Measurements from ENCODE around the gene E2F3. TPM values are rescaled to one million over a fixed set of nuclear protein-coding genes. Genes with fewer than 3 reads are reported as not detected.
"Not testable (repeated sequence)": the region's sequence is repeated elsewhere in the genome, so short reads cannot be mapped to it uniquely, and the experiment has no call there.

E2F3 gene
- total RNA-seq, 1 donor from 2014 or later = 8.3 TPM

- DNase-seq = no peak
Measured at GRCh38 chr6:20467437-20467836, 65.8 kb downstream of the E2F3 start.

- DNase-seq = no peak
Measured at GRCh38 chr6:20468209-20468608, 66.5 kb downstream of the E2F3 start.

- DNase-seq = no peak
Measured at GRCh38 chr6:20472748-20473147, 71.1 kb downstream of the E2F3 start.

GRCh38 chr6:20473518-20473917 is 71.8 kb downstream of the E2F3 start:
- no peak for DNase-seq

GRCh38 chr6:20474874-20475542 is 73.3 kb downstream of the E2F3 start:
- no peak for DNase-seq

GRCh38 chr6:20476501-20477043 is 74.9 kb downstream of the E2F3 start:
- no peak for DNase-seq

GRCh38 chr6:20477485-20477884 is 75.8 kb downstream of the E2F3 start:
- no peak for DNase-seq

- peak; percentile 15 for DNase-seq
Measured at GRCh38 chr6:20479060-20479459, 77.4 kb downstream of the E2F3 start.

GRCh38 chr6:20479526-20479925 is 77.8 kb downstream of the E2F3 start:
- no peak for DNase-seq

GRCh38 chr6:20481281-20481680 is 79.6 kb downstream of the E2F3 start:
- no peak for DNase-seq

GRCh38 chr6:20483887-20484497 is 82.3 kb downstream of the E2F3 start:
- no peak for DNase-seq

- DNase-seq = no peak
Measured at GRCh38 chr6:20486641-20487040, 85.0 kb downstream of the E2F3 start.

- DNase-seq = no peak
Measured at GRCh38 chr6:20487669-20488375, 86.1 kb downstream of the E2F3 start.

- no peak for DNase-seq
Measured at GRCh38 chr6:20490591-20490990, 88.9 kb downstream of the E2F3 start.

GRCh38 chr6:20492099-20492498 is 90.4 kb downstream of the E2F3 start:
- no peak for DNase-seq

- no peak for DNase-seq
Measured at GRCh38 chr6:20497216-20498040, 95.7 kb downstream of the E2F3 start.

- DNase-seq = no peak
Measured at GRCh38 chr6:20498041-20498385, 96.3 kb downstream of the E2F3 start.

GRCh38 chr6:20509212-20509611 is 107.5 kb downstream of the E2F3 start:
- no peak for DNase-seq

- no peak for DNase-seq
Measured at GRCh38 chr6:20511852-20512251, 110.2 kb downstream of the E2F3 start.

- not testable (repeated sequence) for DNase-seq
Measured at GRCh38 chr6:20525208-20525607, 123.5 kb downstream of the E2F3 start.

- DNase-seq = peak; percentile 70
Measured at GRCh38 chr6:20529086-20529448, 127.4 kb downstream of the E2F3 start.

- DNase-seq = no peak
Measured at GRCh38 chr6:20532881-20533280, 131.2 kb downstream of the E2F3 start.
